ENCODE measurements around the gene CFAP206. TPM values are rescaled to one million over a fixed set of nuclear protein-coding genes. Genes with fewer than 3 reads are reported as not detected.

Gene CFAP206
- total and polyA plus RNA-seq, 10 donors: 0.06 to 0.46 (median 0.16) TPM; not detected in 6

DNA sequence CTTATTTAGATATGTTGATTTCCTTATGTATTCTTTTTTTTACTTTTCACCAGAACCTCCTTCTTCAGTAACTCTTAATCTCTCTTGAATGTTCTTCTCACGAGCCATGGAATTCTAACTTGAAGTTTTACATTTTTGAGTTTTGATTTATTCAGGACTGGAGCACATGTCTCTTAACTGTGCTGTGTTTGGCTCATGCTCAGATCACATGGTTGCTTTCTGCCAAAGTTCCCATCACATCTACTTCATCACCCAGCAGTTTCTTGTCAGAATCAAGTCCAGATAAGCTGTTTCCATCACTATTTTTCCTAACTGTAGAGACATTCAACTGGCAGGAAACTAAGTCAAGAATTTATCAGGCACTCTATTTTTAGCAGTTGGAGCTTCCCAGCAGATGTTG is 96.7 kb downstream of the CFAP206 start:
- intact Hi-C loops (cut with DNase I; ENCODE audit: low total_unique reads): no loop called here
- H3K36me3 ChIP-seq: peaks cover 2 to 90% (median 36%) of the 10 kb centered on the region in 6 donors

More for the DNA sequence above, 96.7 kb downstream of the CFAP206 start:
- H3K4me3 ChIP-seq: no peak overlapping the region
- no peaks in the 10 kb centered on the region for H3K9me3 ChIP-seq
- TF ChIP-seq POLR2AphosphoS5 (IDR thresholded peaks at IDR 0.05): no peak
- no peak for TF ChIP-seq POLR2A (IDR thresholded peaks at IDR 0.05)
- TF ChIP-seq, protein P1, sequence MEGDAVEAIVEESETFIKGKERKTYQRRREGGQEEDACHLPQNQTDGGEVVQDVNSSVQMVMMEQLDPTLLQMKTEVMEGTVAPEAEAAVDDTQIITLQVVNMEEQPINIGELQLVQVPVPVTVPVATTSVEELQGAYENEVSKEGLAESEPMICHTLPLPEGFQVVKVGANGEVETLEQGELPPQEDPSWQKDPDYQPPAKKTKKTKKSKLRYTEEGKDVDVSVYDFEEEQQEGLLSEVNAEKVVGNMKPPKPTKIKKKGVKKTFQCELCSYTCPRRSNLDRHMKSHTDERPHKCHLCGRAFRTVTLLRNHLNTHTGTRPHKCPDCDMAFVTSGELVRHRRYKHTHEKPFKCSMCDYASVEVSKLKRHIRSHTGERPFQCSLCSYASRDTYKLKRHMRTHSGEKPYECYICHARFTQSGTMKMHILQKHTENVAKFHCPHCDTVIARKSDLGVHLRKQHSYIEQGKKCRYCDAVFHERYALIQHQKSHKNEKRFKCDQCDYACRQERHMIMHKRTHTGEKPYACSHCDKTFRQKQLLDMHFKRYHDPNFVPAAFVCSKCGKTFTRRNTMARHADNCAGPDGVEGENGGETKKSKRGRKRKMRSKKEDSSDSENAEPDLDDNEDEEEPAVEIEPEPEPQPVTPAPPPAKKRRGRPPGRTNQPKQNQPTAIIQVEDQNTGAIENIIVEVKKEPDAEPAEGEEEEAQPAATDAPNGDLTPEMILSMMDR (IDR thresholded peaks at IDR 0.05 in 8 of 11, conservative IDR thresholded peaks at IDR 0.05 in 3 of 11): no peak
- H3K4me1 ChIP-seq: peaks cover 0 to 6% (median 2%) of the 10 kb centered on the region in 6 donors
- WGBS, 5 donors: 79 to 95% (median 88%) methylated on average over 1 of the region's 1 CpG
- no peaks in the 10 kb centered on the region for H3K27me3 ChIP-seq (replicated peaks in 1 of 7)
- H3K27ac ChIP-seq: no peak overlapping the region
- no peak for DNase-seq

Small RNA genes within 50 kb of the gene (small RNA-seq; reads per million reads assigned to genes)
- 0 reads per million in 4 donors for gene AL049697.2
- gene RNU6-444P: 0 reads per million in 4 donors

Other genes starting within 250 kb of the CFAP206 start
- gene SMIM8, start 85.4 kb upstream of the CFAP206 start, total RNA-seq: 10 to 100 TPM; 11.1 to 18.6 (median 12.4) TPM
- 1 to 10 TPM; 4.2 to 6.8 (median 6.0) TPM for gene SMIM8, start 85.4 kb upstream of the CFAP206 start, polyA plus RNA-seq
- gene GJB7, start 78.7 kb upstream of the CFAP206 start, total RNA-seq: not detected
- gene GJB7, start 78.7 kb upstream of the CFAP206 start, polyA plus RNA-seq: not detected
- gene C6orf163, start 63.2 kb upstream of the CFAP206 start, total RNA-seq: 10 to 100 TPM in 1 of 7 donors, 1 to 10 TPM in 6; 2.9 to 13.2 (median 6.1) TPM
- 1 to 10 TPM in 2 of 3 donors, under 1 TPM in 1; 0.59 to 2.7 (median 2.7) TPM for gene C6orf163, start 63.2 kb upstream of the CFAP206 start, polyA plus RNA-seq
- gene SLC35A1, start 65.0 kb downstream of the CFAP206 start, total RNA-seq: 10 to 100 TPM; 16.0 to 25.4 (median 19.7) TPM
- 10 to 100 TPM; 13.3 to 16.8 (median 14.6) TPM for gene SLC35A1, start 65.0 kb downstream of the CFAP206 start, polyA plus RNA-seq
- 10 to 100 TPM; 24.2 to 32.3 (median 28.8) TPM for gene RARS2, start 182.0 kb downstream of the CFAP206 start, total RNA-seq
- 10 to 100 TPM; 14.2 to 19.1 (median 16.8) TPM for gene RARS2, start 182.0 kb downstream of the CFAP206 start, polyA plus RNA-seq
- gene ORC3, start 182.2 kb downstream of the CFAP206 start, total RNA-seq: 10 to 100 TPM; 18.3 to 35.6 (median 25.2) TPM
- 10 to 100 TPM; 15.1 to 16.3 (median 15.4) TPM for gene ORC3, start 182.2 kb downstream of the CFAP206 start, polyA plus RNA-seq

All from spleen (tissue), 11 donors.